CD4-positive, alpha-beta T cell treated with Interleukin-10 for 1 hour (primary cell): ENCODE data around the gene PMIS2.
"Not testable (repeated sequence)": the region's sequence is repeated elsewhere in the genome, so short reads cannot be mapped to it uniquely, and the experiment has no call there.

Experiments
- DNase-seq: peaks from one replicate; pipeline ENCODE4 v3.0.0-alpha.2; 2020

Gene PMIS2

DNA sequence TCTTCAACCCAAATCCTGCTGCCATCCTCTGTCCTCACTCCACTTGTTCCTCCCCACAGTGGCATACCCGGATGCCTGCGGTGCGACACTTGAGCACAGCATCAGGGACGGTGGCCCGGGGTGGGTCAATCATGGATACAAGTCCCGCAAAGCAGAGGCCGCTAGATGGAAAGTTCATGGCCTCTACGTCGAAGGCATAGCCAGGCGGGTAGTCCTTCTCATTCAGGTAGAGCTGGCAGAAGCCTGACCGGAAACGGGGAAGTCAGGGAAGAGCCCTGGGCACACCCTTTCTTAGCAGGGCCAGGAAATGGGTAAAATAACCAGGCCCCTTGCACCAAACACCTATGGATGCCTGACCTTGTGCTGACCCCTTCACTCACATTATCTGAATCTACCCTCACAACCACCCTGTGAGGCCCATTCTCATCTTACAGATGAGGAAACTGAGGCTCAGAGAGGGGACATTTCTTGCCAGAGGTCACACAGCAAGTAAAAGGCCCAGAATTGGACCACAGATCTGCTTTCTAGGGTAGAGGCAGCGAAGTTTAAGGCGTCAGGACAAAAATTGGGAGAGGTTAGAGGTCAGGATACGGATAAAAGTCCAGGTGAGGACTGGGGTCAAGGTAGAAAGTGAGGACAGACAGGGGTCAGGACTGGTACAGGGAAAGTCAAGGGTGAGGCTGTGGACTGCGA lies 29.0 kb upstream of the PMIS2 start:
- no peak for DNase-seq

DNA sequence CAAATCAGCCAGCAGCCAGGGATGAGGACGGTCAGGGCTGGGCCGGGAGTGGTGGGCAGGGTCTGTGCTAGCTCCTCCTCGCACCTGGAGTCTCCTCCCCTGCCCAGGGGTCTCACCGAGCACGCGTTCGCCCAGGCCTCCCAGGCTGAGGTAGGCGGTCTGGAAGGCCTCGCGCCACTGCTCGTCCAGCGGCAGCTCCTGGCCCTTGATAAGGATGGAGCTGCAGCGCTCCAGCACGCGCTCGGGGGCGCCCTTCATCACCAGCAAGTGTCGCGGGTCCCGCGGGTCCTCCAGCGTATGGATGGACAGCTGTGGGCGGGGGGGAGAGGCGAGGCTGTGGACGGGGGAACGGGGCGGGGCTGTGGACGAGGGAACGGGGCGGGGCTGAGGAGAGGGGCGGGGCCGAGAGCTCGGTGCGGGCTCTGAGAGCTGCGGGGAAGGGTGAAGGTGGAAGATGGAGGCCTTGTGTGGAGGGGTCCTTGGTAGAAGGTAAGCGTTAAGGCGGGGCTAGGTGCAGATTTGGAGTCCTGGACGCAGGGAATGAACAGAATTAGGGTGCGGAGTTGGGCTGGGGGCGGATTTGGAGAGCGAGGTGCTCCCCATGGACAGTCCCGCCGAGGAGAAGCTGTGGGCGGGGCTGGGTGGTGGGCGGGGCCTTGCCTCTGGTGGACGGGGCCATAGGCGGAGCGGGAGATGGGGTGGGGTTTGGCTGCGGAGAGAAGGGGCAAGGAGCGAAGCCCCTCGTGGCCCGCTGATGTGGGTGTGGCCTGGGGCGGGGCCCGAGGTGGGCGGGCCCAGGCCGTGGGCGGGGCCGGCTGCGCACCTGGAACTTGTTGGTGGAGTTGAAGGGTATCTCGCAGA lies 28.2 kb upstream of the PMIS2 start:
- DNase-seq, result peak; percentile 59

DNA sequence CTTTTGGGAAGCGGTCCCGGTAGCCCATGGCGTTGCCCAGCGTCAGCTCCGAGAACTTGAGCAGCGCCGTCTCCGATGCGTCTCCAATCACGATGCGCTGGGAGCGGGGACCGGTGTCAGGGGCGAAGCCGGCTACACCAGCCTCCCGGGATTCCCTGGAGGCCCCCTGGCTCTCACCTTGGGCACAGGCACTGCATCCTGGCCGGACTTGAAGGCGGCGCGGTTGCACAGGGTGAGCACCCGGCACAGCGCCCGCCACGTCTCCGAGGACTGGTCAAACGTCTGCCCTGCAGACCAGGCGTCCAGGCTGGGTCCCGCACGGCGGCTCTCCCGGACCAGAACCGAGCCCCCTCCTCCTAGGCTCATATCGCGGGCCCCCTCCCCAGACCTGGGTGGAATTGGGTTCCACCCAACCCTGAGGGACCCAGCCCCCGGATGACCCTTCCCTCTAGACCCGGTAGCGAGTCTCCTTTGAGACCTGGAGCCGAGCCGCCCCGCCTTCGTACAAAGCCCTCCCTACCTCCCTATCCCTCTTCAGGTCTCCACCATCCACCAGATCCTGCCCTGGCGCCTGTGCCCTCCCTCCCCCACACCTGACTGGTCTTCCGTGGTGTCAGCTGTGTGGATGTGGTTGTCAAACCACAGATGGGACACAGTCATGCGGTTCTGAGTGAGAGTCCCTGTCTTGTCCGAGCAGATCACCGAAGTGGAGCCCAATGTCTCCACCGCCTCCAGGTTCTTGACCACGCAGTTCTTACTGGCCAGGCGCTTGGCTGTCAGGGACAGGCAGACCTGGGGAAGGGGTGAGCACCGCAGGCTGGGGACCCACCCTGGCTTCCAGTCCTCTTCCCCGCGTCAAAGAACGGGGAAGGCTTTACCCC lies 27.3 kb upstream of the PMIS2 start:
- no peak for DNase-seq

DNA sequence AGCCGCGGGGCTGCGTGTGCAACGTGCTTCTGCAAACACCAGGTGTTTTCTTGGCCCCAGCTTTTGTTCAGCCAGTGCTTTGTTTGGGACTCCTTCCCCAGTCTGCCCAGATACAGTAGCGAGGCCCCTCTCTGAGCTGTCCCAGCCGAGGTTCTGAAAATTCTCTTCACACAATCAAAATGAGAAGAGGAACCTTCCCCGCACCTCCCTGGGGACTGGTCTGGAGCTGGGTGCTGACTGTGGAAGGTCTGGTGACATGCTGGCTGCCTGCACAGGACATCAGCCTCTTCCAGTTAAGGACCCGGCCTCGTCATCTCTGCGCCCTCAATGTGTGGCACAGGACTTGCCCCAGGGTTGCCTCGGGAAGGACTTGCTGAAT lies 26.7 kb upstream of the PMIS2 start:
- DNase-seq, result no peak

DNA sequence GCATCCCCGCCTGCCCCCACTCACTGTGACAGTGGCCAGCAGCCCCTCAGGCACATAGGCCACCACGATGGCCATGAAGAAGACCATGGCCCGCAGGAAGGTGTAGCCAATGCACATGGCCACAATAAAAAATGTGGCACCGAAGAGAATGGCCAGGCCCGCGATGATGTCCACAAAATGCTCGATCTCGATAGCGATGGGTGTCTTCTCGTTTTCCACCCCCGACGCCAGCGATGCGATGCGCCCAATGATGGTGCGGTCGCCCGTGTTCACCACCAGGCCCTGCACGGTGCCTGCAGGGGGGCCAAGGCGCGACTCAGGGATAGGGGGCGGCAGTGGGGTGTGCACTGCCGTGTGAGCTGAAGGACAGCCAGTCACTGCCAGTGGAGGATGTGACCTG lies 26.2 kb upstream of the PMIS2 start:
- DNase-seq, result no peak

DNA sequence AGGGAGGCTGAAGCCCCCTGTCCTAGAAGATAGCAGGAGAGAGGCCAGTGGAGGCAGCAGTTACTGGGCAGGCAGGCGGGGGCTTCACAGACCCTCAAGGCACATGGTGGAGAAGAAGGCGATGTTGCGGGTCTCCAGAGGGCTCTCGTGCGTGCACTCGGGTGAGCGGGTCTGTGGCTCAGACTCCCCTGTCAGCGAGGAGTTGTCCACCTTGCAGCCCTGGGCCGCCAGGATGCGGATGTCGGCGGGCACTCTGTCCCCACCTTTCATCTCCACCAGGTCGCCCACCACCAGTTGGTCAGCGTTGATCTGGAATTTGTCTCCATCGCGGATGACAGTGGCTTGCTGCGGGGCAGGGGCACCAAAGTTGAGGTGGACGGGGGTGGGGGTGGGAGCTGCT lies 25.7 kb upstream of the PMIS2 start:
- DNase-seq, result no peak

DNA sequence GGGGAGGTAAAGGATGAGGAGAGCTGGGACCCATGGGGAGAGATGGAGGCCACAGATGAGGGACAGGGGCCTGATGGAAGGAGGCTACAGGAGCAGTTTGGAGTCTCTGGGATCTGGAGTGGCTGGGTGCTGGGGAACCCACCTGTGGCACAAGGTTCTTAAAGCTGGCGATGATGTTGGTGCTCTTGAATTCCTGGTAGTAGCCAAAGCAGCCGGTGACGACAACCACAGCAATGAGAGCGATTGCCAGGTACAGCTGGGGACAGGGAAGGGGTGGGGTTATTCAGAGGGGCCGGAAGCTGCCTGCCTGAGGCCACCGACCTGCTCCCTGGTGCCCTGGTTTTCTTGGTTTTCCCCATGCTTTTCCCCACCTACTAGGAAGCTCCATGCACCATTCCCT lies 25.3 kb upstream of the PMIS2 start:
- DNase-seq, result no peak

DNA sequence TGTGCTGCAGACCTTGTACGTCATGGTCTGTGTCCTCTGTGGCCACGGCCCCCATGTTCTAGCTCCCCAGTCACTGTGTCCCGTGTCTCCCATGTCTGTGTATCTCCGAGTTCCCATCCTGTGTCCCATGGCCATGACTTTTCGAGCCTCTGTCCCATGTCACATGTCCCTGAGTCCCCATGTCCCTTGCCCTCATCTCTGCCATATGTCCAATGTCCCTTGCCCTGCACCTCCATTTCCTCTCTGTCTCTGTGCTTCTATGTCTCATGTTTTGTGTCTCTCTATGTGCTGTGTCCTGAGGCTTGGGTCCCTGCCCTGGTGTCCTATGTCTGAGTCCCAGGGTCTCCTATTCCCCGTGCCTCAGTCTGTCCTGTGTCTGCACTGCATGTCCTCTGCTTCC lies 24.5 kb upstream of the PMIS2 start:
- no peak for DNase-seq

DNA sequence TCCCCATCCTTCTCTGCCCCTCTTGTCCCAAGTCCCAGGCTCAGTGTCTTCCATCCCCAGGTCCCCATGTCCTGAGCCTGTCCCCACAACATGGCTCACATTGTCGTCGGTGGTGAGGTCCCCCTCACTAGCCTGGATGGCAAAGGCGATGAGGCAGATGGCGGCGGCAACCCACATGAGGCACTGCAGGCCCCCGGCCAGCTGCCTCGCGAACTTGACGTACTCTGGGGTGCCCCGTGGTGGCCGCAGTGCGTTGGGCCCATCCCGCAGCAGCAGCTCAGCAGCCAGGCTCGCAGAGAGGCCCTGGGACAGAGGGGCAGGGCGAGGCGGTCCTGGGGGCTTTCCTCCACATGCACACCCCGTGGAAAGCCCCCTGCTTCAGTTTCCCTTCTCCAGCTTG lies 23.6 kb upstream of the PMIS2 start:
- no peak for DNase-seq

DNA sequence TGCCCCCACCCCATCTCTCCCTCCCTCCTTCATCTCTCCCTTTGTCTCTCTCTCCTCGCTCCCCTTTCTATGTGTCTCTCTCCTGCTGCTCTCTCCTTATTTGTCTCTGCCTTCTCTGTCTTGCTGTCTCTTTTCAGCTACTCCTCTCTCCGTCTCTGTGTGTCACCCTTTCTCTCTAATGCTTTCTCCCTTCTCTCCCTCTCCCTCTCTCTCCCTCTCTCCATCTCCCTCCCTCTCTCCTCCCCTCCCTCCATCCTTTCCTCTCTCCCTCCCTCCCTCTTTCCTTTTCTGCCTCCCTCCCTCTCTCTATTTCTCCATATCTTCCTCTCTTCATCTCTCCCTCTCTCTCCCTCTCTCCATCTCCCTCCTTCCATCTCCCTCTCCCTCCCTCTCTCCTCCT lies 23.2 kb upstream of the PMIS2 start:
- DNase-seq, result no peak

DNA sequence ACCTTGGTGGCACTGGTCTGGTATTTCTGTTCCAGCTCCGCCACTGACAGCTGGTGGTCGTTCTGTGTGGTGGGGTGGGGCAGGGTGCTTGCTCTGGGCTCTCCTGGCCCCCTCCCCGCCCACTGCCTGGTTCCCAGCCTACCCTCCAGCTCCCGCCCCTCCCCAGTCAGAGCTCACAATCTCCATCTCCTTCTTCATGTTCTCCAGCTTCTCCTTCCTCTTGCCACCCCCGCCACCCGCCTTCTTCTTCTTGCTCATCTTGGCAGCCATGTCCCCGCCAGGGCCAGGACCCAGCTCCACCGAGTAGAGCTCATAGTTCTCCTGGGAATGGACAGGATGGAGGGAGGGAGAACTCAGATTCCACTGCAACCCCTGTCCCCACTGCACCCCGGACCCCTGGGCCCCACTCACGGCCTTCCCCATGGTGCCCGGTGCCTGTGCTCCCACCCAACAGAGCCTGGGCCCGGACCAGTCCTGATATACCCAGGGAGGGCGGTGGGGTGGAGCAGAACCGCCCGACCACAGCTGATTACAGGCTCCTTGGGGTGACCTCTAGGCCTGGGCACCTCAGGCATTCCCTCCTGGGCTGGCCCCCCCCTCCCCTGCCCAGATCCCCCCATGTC lies 22.7 kb upstream of the PMIS2 start, which contains the start of gene ATP4A:
TSS of gene ATP4A (minus strand) at position 452 of the 623 bp plus-strand sequence. CDS start at position 423, 29 bp downstream.
- DNase-seq, result no peak

DNA sequence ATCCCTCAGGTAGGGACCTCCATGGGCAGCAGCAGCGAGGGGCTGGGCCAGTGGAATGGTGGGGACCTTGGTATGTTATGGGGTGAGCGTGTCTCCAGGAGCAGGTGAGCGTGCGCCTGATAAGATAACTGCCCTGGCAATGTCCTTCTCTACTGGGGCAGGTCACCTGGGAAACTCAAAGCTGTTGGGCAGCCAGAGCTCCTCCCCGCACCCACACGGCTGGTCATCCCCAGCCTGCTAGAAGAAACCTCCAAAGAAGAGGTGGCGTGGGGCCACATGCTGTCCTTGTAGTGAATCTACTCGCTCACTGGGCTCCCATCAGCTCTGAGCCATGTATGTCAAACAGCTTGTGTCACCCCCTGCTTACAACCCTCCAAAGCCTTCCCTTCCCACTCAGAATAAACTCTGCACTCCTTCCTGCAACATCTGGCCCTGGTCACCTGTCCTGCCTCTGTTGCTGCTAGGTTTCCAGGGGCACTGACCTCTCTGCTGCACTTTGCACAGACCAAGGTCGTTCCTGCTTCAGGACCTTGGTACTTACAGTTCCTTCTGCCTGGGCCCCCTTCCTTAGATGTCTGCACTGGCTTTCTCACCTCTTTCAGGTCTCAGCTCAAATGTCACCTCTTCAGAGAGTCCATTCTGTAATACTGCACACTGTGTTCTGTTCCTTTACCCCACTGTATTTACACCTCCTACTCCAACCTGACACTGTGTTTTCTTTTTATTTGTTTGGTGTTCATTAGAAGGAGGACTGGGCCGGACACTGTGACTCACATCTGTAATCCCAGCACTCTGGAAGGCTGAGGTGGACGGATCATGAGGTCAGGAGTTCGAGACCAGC lies 20.7 kb upstream of the PMIS2 start:
- no peak for DNase-seq

DNA sequence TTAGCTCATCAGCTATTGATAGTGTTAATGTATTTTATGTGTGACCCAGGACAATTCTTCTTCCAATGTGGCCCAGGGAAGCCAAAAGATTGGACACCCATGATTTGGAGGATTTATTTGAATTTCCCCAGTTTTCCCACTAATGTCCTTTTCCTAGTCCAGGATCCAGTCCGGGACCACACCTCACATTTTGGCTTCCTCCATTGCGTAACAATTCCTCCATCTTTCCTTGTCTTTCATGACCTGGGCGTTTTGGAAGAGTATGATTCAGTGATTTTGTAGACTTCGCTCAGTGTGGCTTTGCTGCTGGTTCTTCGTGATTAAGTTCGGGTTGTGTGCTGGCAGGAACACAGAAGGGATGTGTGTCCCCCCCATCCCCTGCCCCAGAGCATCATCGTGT lies 19.2 kb upstream of the PMIS2 start:
- no peak for DNase-seq

DNA sequence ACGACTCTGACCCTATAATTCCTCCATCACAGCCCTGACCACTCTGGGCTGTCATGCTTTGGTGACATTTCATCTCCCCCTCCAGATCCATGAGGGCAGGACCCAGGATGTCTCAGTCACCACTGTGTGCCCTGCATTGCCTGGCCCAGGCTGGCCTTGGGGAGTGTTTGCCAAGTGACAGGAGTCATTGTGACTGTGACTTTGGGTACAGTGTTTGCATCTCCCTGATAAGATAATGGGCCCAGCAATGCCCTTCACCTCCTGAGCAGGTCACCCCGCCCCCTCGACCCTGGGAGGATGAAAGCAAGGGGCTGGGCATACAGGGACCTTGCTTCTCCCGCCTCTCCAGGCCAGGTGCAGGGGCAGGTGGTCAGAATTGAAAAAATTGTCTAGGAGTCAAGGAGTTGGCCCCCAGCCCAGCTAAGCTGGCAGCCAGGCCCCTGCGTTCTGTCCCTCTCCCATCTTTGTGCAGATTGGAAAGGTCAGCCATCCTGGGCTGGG lies 16.6 kb upstream of the PMIS2 start:
- DNase-seq, result no peak

DNA sequence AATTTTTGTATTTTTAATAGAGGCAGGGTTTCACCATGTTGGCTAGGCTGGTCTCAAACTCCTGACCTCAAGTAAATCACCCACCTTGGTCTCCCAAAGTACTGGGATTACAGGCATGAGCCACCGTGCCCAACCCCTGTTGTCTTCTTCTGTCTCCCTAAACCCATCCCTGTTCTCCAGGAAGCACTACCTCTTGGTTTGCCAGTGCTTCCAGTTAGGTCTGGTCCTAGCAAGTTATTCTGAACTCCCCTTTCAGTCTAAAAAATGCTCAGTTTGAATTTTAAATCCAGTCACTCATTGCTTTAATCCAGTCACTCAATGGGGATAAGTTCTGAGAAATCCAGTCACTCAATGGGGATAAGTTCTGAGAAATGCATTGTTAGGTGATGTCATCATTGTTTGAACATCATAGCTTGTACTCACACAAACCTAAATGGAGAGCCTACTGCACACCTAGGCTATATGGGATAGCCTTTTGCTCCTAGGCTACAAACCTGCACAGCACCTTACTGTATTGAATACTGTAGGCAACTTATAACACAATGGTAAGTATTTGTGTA lies 14.5 kb upstream of the PMIS2 start:
- DNase-seq, result no peak

DNA sequence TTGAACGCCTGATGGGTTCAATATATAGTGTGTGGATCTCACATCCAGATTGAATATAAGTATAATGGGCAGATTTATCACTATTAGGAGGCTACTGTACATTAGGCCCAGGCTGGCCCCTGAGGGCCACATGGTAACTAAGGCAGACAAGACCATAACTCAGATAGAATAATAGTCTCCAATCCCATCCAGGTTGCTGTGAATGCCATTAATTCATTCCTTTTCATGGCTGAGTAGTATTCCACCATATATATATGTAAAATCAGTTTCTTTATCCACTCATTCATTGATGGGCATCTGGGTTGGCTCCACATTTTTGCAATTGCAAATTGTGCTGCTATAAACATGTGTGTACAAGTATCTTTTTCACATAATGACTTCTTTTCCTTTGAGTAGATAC lies 8.1 kb upstream of the PMIS2 start:
- DNase-seq, result no peak

DNA sequence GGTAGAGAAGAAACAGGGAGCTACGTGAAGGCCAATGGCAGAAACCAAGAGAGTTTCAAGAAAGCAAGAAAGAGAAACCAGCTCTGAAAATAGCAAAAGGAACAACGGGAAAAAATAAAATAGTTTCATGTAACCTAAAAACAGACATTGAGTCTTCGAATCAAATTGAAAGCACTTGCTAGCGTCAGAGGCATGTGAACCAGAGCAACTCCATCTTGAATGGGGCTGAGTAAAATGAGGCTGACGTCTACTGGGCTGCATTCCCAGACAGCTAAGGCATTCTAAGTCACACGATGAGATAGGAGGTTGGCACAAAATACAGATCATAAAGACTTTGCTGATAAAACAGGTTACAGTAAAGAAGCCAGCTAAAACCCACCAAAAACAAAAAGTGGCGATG lies 7.3 kb upstream of the PMIS2 start:
- no peak for DNase-seq

DNA sequence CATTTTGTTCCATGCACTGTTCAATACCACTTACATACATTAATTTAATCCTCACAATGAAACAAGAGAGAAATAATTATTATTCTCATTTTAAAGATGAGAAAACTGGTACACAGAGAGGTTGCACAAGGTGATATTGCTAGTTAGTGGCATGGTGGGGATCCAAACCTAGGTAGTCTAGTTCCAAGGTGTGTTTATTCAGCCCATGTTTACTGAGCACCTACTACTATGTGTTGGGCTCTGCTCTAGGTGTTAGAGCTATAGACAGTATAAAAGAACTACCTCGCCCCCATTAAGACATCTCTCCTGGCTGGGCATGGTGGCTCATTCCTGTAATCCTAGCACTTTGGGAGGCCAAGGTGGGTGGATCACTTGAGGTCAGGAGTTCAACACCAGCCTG lies 3.2 kb upstream of the PMIS2 start:
- DNase-seq, result no peak

DNA sequence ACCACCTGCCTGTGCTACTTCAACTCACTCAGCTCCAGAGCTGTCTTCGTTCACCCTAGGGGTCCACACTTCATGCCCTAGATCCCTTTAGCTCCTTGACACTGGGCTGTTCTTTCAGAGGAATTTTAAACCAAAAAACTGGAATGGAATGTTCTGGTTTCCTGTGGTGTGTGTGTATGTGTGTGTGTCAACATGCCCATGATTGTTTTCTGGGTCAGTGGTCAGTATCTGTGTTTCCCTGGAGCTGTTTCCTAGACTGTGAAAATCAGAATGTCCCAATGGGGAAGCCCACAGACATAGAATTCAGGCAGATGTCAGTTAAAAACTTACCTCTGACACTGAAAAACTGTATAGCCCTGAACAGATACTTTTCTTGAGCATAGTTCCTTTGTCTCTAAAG lies 1.3 kb downstream of the PMIS2 start:
- DNase-seq, result no peak

DNA sequence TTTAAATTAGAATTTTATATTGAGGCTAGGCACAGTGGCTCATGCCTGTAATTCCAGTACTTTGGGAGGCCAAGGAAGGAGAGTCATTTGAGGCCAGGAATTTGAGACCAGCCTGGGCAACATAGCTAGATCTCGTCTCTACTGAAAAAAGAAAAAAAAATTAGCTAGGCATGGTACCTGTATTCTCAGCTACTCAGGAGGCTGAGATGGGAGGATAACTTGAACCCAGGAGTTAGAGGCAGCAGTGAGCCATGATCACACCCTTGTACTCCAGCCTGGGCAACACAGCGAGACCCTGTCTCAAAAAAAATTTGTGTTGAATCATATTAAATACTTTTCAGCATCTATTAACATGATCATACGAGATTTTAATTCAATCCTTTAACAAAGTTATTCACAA lies 4.9 kb downstream of the PMIS2 start:
- DNase-seq, result no peak

DNA sequence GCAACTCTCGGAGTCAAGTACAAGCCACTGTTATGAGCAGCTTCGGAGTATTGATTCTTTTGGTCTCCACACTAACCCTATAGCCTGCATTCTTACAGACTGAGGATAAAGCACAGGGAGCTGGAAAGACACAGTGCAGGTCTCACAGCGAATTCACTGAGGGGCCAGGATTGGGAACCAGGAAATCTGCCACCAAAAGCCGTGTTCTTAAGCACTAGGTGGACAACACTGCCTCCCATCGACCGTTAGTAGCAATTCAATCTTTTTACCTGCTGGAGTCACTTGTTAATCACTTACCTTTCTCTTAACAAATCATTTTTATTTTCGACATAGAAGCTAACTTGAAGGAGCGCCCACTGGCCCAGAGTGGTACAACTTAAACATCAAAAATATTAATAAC lies 6.3 kb downstream of the PMIS2 start:
- DNase-seq, result peak; percentile 40

DNA sequence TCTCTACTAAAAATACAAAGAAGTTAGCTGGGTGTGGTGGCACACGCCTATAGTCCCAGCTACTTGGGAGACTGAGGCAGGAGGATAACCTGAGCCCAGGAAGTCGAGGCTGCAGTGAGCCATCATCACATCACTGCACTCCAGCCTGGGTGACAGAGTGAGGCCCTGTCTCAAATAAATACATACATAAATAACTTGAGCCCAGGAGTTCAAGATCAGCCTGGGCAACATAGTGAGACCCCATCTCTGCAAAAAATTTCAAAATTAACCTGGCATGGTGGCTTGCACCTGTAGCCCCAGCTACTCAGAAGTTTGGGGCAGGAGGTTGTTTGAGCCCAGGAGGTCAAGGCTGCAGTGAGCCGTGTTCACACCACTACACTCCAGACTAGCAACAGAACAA lies 9.1 kb downstream of the PMIS2 start:
- DNase-seq, result not testable (repeated sequence)
